SK-N-SH (cell line): Measurements from ENCODE around the gene TCFL5. TPM values are rescaled to one million over a fixed set of nuclear protein-coding genes. Genes with fewer than 3 reads are reported as not detected.

Experiments used
- CTCF ChIA-PET: fragments of 300-600, 350-600 bp; formaldehyde crosslinking; extraction: SDS; loops from one replicate; lab custom pipeline; 2021; lab: Yijun Ruan, JAX
- POLR2A ChIA-PET: fragments of 350-600 bp; sonication (Branson Sonifier 250); formaldehyde crosslinking; extraction: SDS; loops from one replicate; lab custom pipeline; 2020; ENCODE audit warnings: antibody characterized with exemption, inconsistent platforms; lab: Yijun Ruan, JAX
- DNase-seq: peaks from one replicate; pipeline ENCODE4 v3.0.0; 2012
- H2AFZ ChIP-seq: fragments of 200-600 bp; sonication (generic); 2 replicates; pipeline ENCODE4 v1.8.1; 2016; ENCODE audit warnings: antibody characterized with exemption, mild to moderate bottlenecking, low read depth
- H3F3A ChIP-seq: fragments of 200-600 bp; sonication (generic); replicated peaks from 2 replicates; pipeline ENCODE3; 2016; ENCODE audit warnings: antibody characterized with exemption, mild to moderate bottlenecking; ENCODE audit not compliant: insufficient read depth
- H3K27ac ChIP-seq, 2 experiments: fragments of 200-500 bp in 1 of 2; fragments of 200-600 bp in 1 of 2; sonication (Bioruptor generic) in 1 of 2; sonication (generic), shearing (Covaris generic) in 1 of 2; 2 replicates each; pipeline versions ENCODE4 v1.5.1 to v1.6.1; 2014 to 2016; ENCODE audit warnings: low read depth in 2 of 2, inconsistent platforms in 1 of 2, low read length in 1 of 2, mild to moderate bottlenecking in 1 of 2, mixed read lengths in 1 of 2
- H3K27me3 ChIP-seq: fragments of 200-600 bp; sonication (generic), shearing (Covaris generic); 2 replicates; pipeline ENCODE4 v1.6.1; 2016; ENCODE audit warnings: mixed run types; ENCODE audit not compliant: insufficient read depth
- H3K36me3 ChIP-seq, 2 experiments: fragments of 200-500 bp in 1 of 2; fragments of 200-600 bp in 1 of 2; sonication (Bioruptor generic) in 1 of 2; sonication (generic) in 1 of 2; replicated peaks in 1 of 2; 2 replicates each; pipeline versions ENCODE3 to v1.5.1; 2014 to 2016; ENCODE audit warnings: low read length in 1 of 2, mild to moderate bottlenecking in 1 of 2; ENCODE audit not compliant: insufficient read depth in 2 of 2, control insufficient read depth in 1 of 2
- H3K4me1 ChIP-seq, 2 experiments: fragments of 200-500 bp in 1 of 2; fragments of 200-600 bp in 1 of 2; sonication (Bioruptor generic) in 1 of 2; sonication (generic), shearing (Covaris generic) in 1 of 2; 2 replicates each; pipeline versions ENCODE4 v1.5.1 to v1.6.1; 2014 to 2016; ENCODE audit warnings: low read depth in 1 of 2, low read length in 1 of 2, mixed run types in 1 of 2; ENCODE audit not compliant: insufficient read depth in 2 of 2, control insufficient read depth in 1 of 2
- H3K4me2 ChIP-seq: fragments of 200-600 bp; sonication (generic), shearing (Covaris generic); 2 replicates; pipeline ENCODE4 v1.6.1; 2017; ENCODE audit warnings: mixed run types
- H3K4me3 ChIP-seq, 2 experiments: fragments of 200-500 bp in 1 of 2; fragments of 200-600 bp in 1 of 2; sonication (Bioruptor generic) in 1 of 2; sonication (generic), shearing (Covaris generic) in 1 of 2; 2 replicates each; pipeline versions ENCODE4 v1.5.1 to v1.8.1; 2014 to 2016; ENCODE audit warnings: low read depth in 2 of 2, inconsistent platforms in 1 of 2, low read length in 1 of 2, mild to moderate bottlenecking in 1 of 2, mixed read lengths in 1 of 2, moderate library complexity in 1 of 2
- H3K79me2 ChIP-seq: fragments of 200-600 bp; sonication (generic); 2 replicates; pipeline ENCODE4 v1.8.1; 2017; ENCODE audit warnings: mild to moderate bottlenecking; ENCODE audit not compliant: insufficient read depth
- H3K9ac ChIP-seq: fragments of 200-600 bp; sonication (generic); 2 replicates; pipeline ENCODE4 v1.6.1; 2017; ENCODE audit warnings: mixed run types
- H3K9me2 ChIP-seq: fragments of 200-600 bp; sonication (generic); 2 replicates; pipeline ENCODE4 v1.6.1; 2017; ENCODE audit warnings: mixed run types
- H3K9me3 ChIP-seq: fragments of 200-600 bp; sonication (generic); 2 replicates; pipeline ENCODE4 v1.6.1; 2017; ENCODE audit warnings: mixed run types, mild to moderate bottlenecking, moderate library complexity
- H4K20me1 ChIP-seq: fragments of 200-600 bp; sonication (generic); 2 replicates; pipeline ENCODE4 v1.6.1; 2017; ENCODE audit warnings: mild to moderate bottlenecking, mixed run types; ENCODE audit not compliant: insufficient read depth
- CHD2 ChIP-seq: fragments of 150-350 bp; IDR thresholded peaks from 2 replicates; pipeline ENCODE4 v1.6.1; 2018; ENCODE audit warnings: low read length; ENCODE audit not compliant: partially characterized antibody
- CTCF ChIP-seq: fragments of 200-600 bp; sonication (generic); IDR thresholded peaks from 2 replicates; pipeline ENCODE4 v1.6.1; 2017; ENCODE audit warnings: antibody characterized with exemption, mild to moderate bottlenecking, moderate library complexity
- ELF1 ChIP-seq: IDR thresholded peaks from 2 replicates; pipeline ENCODE4 v1.4.0; 2012
- FOSL2 ChIP-seq: IDR thresholded peaks from 2 replicates; pipeline ENCODE4 v1.4.0; 2012; ENCODE audit warnings: low read depth, mild to moderate bottlenecking, moderate library complexity, borderline replicate concordance
- GABPA ChIP-seq: IDR thresholded peaks from 2 replicates; pipeline ENCODE4 v1.4.0; 2012; ENCODE audit warnings: low read depth, mild to moderate bottlenecking
- GATA2 ChIP-seq: sonication (generic); formaldehyde crosslinking; IDR thresholded peaks from 2 replicates; pipeline ENCODE4 v1.5.0; 2020; ENCODE audit warnings: mild to moderate bottlenecking, missing genetic modification reagents
- IRF3 ChIP-seq: fragments of 150-350 bp; IDR thresholded peaks from 2 replicates; pipeline ENCODE4 v1.6.1; 2016; ENCODE audit warnings: mild to moderate bottlenecking, low read depth, low read length
- JUND ChIP-seq: IDR thresholded peaks from 2 replicates; pipeline ENCODE4 v1.4.0; 2012
- MAX ChIP-seq: IDR thresholded peaks from 2 replicates; pipeline ENCODE4 v1.4.0; 2012; ENCODE audit warnings: low read depth
- MEF2A ChIP-seq: IDR thresholded peaks from 2 replicates; pipeline ENCODE4 v1.4.0; 2012; ENCODE audit warnings: low read depth, borderline replicate concordance
- NRF1 ChIP-seq: IDR thresholded peaks from 2 replicates; pipeline ENCODE4 v1.6.1; 2012; ENCODE audit warnings: low read depth, mild to moderate bottlenecking, low read length
- PBX3 ChIP-seq: IDR thresholded peaks from 2 replicates; pipeline ENCODE4; 2012
- POLR2AphosphoS5 ChIP-seq: IDR thresholded peaks from 2 replicates; pipeline ENCODE4 v1.6.1; 2012; ENCODE audit warnings: low read depth, low read length
- RCOR1 ChIP-seq: fragments of 150-350 bp; IDR thresholded peaks from 2 replicates; pipeline ENCODE4 v1.6.1; 2017; ENCODE audit warnings: antibody characterized with exemption, low read length
- REST ChIP-seq: IDR thresholded peaks from 2 replicates; pipeline ENCODE4 v1.6.1; 2012; ENCODE audit warnings: mild to moderate bottlenecking, low read depth, low read length, moderate library complexity
- RFX5 ChIP-seq: IDR thresholded peaks from 2 replicates; pipeline ENCODE4 v1.6.1; 2012; ENCODE audit warnings: mild to moderate bottlenecking, improper control_type of control experiment, low read length
- RXRA ChIP-seq: IDR thresholded peaks from 2 replicates; pipeline ENCODE4 v1.4.0; 2012; ENCODE audit warnings: low read depth, mild to moderate bottlenecking, borderline replicate concordance
- SIN3A ChIP-seq: IDR thresholded peaks from 2 replicates; pipeline ENCODE4 v1.6.1; 2012; ENCODE audit warnings: low read depth, mild to moderate bottlenecking, low read length, moderate library complexity, borderline replicate concordance
- TAF1 ChIP-seq: IDR thresholded peaks from 2 replicates; pipeline ENCODE4 v1.6.1; 2012; ENCODE audit warnings: low read depth, mild to moderate bottlenecking, low read length, moderate library complexity, borderline replicate concordance
- TEAD4 ChIP-seq: IDR thresholded peaks from 2 replicates; pipeline ENCODE4 v1.4.0; 2012; ENCODE audit warnings: mild to moderate bottlenecking, borderline replicate concordance; ENCODE audit not compliant: insufficient read depth
- USF1 ChIP-seq: IDR thresholded peaks from 2 replicates; pipeline ENCODE4 v1.4.0; 2012; ENCODE audit warnings: low read depth, borderline replicate concordance
- USF2 ChIP-seq: fragments of 150-350 bp; IDR thresholded peaks from 2 replicates; pipeline ENCODE4 v1.6.1; 2017; ENCODE audit warnings: antibody characterized with exemption, low read length, low read depth, borderline replicate concordance
- YY1 ChIP-seq: IDR thresholded peaks from 2 replicates; pipeline ENCODE4 v1.4.0; 2012; ENCODE audit warnings: low read depth, mild to moderate bottlenecking
- WGBS: methylation state at CpG from one replicate; pipeline ENCODE4 v1.1.6; 2017; ENCODE audit warnings: low lambda C conversion rate; 5-methylcytosine and 5-hydroxymethylcytosine counted together
- polyA plus RNA-seq, 3 experiments: library from polyadenylated mRNA; depleted of rRNA; stranded (reverse); fragments of >200 nt; gene quantifications; 2 replicates each; pipeline ENCODE4 v1.2.3, GENCODE V29; 2012

Gene TCFL5
- 10.1 and 11.2 TPM in 2 replicates for polyA plus RNA-seq (2012; rRNA removed)
- polyA plus RNA-seq (2012; cell fraction: cytosol; rRNA removed), result 14.5 and 14.6 TPM in 2 replicates
- polyA plus RNA-seq (2012; cell fraction: nucleus; rRNA removed), result 8.8 and 12.4 TPM in 2 replicates

- peaks cover 3% of the 10 kb centered on the region for H3F3A ChIP-seq
- ChIA-PET POLR2A (interaction anchor here (1.0 kb wide), 1 partner anchor 14 kb away, joined by 5 read pairs; no protein-coding TSS in a partner anchor), CTCF (interaction anchor here (0.6 to 4.9 kb wide), 5 partner anchors 13 to 71 kb away, joined by 4 to 24 read pairs (median 4); no protein-coding TSS in a partner anchor)
- H3K27ac ChIP-seq, result no peak within 1 kb of the TSS
- H3K79me2 ChIP-seq, result peaks cover 36% of the 10 kb centered on the region
- H3K4me2 ChIP-seq, result peak within 1 kb of the TSS; percentile 94
- H3K4me1 ChIP-seq, result peaks cover 10 to 16% of the 10 kb centered on the region in 2 experiments; a peak in 3 of 4 replicates
- peak within 1 kb of the TSS; percentile 59; the same call in 1 of the 2 replicates for H3K9ac ChIP-seq
- peak within 1 kb of the TSS; percentile 63 to 68 for H3K4me3 ChIP-seq
- peaks cover 0 to 12% of the 10 kb centered on the region in 2 experiments for H3K36me3 ChIP-seq
- 54% methylated on average over 13 of the region's 70 CpGs for WGBS
- H3K27me3 ChIP-seq, result no peaks in the 10 kb centered on the region
- H3K9me2 ChIP-seq, result no peaks in the 10 kb centered on the region
- DNase-seq, result peak; percentile 99
- H4K20me1 ChIP-seq, result peaks cover 21% of the 10 kb centered on the region
- H2AFZ ChIP-seq, result peak within 1 kb of the TSS; percentile 76; the same call in 1 of the 2 replicates
- no peaks in the 10 kb centered on the region for H3K9me3 ChIP-seq
- TF ChIP-seq USF2 (no peak), RXRA (no peak), PBX3 (no peak), TAF1 (no peak), MAX (peak; percentile 95), USF1 (no peak), JUND (no peak), SIN3A (no peak), GATA2 (CRISPR knock-in tag) (no peak), REST (no peak), POLR2AphosphoS5 (no peak), MEF2A (no peak), CTCF (no peak), TEAD4 (no peak), RCOR1 (no peak), RFX5 (no peak), ELF1 (no peak), GABPA (no peak), CHD2 (no peak), FOSL2 (no peak), YY1 (no peak), IRF3 (no peak), NRF1 (peak; percentile 54)
These were observed at the start of gene TCFL5 for GRCh38 chr20:62861726-62862336. TCFL5 (minus strand) TSS chr20:62861822; CDS start chr20:62861670, 152 bp downstream.
